Vagina (tissue), 2 donors: Measurements from ENCODE around the gene C2CD2.

ENCODE experiments used
- CTCF ChIP-seq, 3 experiments: fragments of 450-650 bp in 2 of 3; fragments of 200-600 bp in 1 of 3; sonication (generic) in 1 of 3; IDR thresholded peaks; one replicate each; pipeline ENCODE4 v1.5.1; 2017 to 2019; ENCODE audit warnings: antibody characterized with exemption in 3 of 3, mild to moderate bottlenecking in 2 of 3, moderate library complexity in 2 of 3
- POLR2A ChIP-seq, 2 donors: fragments of 450-650 bp; IDR thresholded peaks; one replicate each; pipeline ENCODE4 v1.6.1; 2017; ENCODE audit warnings: antibody characterized with exemption in 2 of 2, mild to moderate bottlenecking in 2 of 2, moderate library complexity in 2 of 2

DNA sequence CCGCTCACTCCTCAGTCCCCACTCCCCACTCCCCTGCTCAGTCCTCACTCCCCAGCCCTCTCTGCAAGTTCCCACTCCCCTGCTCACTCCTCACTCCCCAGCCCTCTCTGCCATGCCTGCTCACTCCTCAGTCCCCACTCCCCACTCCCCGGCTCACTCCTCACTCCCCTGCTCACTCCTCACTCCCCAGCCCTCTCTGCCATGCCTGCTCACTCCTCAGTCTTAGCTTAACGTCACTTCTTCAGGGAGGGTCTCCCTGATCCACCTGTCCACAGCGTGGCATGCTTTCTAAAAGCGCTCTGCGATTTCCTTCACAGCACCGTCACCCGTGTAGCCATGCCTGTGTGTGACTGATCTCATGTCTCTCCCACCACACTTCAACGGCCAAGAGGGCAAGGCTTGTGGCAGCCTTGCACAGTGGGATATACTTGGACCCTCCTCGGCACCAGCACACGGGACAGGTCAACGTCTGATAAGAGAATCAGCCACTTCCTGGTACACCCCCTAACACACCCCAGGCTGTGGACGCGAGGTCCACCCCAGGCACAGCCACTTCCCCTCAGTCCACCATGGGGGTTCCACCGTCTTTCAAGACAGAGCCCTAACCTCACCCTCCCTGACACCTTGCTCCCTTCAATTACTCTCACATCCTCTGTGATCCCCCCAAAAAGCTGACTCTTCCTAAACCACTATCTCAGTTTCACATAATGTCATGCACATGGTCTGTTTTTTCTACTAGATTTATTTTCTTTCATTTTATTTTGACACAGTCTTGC lies 88.6 kb downstream of the C2CD2 start:
- TF ChIP-seq CTCF (IDR thresholded peaks at IDR 0.05) (no peak), POLR2A (IDR thresholded peaks at IDR 0.05) (no peak)
